COLO668 (cell line): ENCODE measurements around the gene TBL1X.

Experiments
- DNase-seq: peaks from one replicate; lab custom pipeline; 2025; ENCODE audit not compliant: unreplicated experiment; lab: John Stamatoyannopoulos, UW

The TBL1X gene

GRCh38 chrX:9659571-9660195 lies 194.8 kb downstream of the TBL1X start:
- no peak for DNase-seq

GRCh38 chrX:9662148-9662547 lies 197.3 kb downstream of the TBL1X start:
- DNase-seq = no peak

DNA sequence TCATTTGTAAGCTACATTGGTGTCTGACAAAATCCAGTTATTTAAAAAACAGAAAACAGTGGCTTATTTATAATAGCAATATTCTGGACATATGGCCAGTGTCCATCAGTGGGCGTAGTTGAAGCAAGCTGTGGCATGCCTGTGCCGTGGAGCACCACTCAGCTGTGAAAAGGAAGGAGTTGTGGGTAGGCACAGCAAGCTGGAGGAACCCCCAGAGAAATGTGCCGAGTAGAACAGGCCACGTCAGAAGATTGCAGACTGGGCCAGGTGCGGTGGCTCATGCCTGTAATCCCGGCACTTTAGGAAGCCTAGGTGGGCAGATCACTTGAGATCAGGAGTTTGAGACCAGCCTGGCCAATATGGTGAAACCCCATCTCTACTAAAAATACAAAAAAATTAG lies 198.4 kb downstream of the TBL1X start:
- DNase-seq = no peak

DNA sequence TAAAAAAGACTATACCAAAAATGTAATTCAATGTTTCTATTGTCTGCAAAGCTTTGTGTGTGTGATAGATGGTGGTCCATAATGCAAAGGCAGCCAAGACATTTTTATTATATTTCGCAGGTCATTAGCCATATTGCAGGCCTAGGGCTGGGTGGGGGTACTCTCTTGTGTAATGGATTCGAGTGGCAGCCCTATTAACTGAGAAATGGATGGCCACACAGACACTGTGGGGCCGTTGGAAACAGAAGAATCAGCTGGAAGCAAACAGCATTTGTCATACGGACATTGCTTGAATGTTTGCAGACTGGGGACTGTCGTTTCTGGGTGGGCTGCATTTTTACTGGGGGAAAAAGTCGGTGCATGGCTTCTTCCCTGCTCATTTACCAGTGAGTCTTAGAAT lies 199.4 kb downstream of the TBL1X start:
- no peak for DNase-seq

DNA sequence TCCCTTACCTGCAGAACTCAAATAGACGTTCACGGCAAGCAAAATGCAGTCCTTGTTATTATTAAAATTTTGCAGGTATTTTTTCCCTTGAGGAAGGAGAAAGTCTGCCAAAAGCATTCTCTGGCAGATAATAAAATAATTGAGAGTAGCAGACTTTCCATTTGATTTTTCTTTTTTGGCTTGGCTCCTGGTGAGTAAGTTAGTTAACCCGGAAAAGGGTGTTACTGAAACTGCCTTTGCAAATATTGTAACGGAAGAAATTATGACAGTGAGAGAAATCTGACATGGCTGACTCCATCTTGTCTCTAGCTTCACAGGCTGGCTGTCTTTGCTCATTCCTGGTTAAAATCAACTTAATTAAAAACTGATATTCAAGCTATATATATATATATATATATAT lies 200.3 kb downstream of the TBL1X start:
- DNase-seq = no peak

GRCh38 chrX:9668537-9668936 lies 203.7 kb downstream of the TBL1X start:
- DNase-seq = no peak

DNA sequence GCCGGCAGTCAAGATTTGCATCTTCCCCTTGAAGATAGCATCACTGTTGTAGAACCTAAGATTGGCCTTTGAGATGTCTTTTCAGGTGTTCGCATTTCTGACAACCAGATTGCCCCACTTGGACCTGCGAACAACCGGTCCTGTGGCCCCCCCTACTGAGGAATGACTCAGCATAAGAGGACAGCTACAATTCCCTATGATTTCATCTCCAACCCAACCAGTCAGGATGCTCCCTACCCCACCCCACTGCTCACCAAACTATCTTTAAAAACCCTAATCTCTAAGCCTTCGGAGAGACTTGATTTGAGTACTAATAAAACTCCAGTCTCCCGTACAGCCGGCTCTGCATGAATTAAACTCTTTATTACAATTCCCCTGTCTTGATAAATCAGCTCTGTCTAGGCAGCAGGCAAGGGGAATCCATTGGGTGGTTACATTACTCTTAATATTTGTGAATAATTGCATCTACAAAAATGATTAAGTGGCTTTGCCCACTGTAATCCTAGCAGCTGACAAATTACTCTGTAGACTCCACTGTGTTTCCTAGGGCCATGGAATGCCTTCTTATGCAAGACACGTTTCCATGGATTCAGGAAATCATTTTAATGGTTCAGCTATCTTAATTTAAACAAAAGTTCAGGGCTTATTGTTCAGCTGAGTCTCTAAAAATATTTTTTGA lies 205.4 kb downstream of the TBL1X start:
- DNase-seq = no peak

GRCh38 chrX:9671998-9672397 lies 207.1 kb downstream of the TBL1X start:
- no peak for DNase-seq

- no peak for DNase-seq
These were observed 211.4 kb downstream of the TBL1X start for GRCh38 chrX:9676306-9676705.

GRCh38 chrX:9676738-9677097 lies 211.9 kb downstream of the TBL1X start:
- DNase-seq = no peak

GRCh38 chrX:9677098-9677739 lies 212.4 kb downstream of the TBL1X start:
- no peak for DNase-seq

GRCh38 chrX:9678215-9678965 lies 213.5 kb downstream of the TBL1X start:
- DNase-seq = no peak

DNA sequence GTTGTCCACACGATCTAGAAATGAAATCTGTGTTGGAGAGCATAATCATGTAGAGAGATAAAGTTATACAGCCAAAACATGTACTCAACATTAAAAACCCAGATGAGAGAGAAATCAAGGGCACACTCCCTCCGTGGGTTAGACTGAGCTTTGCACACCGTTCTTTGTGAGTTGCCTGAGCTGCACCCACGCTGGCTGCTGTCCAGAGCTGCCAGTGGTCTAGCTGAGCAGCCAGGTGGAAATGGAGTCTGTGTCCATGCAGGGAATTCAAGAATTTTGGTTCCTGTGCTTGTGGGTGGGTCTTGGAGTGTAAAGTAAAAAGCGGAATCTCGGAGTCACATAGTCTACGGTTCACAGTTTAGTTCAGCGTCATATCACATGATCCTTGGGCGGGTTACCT lies 216.2 kb downstream of the TBL1X start:
- no peak for DNase-seq

- no peak for DNase-seq
These were observed 216.6 kb downstream of the TBL1X start for GRCh38 chrX:9681422-9681821.

DNA sequence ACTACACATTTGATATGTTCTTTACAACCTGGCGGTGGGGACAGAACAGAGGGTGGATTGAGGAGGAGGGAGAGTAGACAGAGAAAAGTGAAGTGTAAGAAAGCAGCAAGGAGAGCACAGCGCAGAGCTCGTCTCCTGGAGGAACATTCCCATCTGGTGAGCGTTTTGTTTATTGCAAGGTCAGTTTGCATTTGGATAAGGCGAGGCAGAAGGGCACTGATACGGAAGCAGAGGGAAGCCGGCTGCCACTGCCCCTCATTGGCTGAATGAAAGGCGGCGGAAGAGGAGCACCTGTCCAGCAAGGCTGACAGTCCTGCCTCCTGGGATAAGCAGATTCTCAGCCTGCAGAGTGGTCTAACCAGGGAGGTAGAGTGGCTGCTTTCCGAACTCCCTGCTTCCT lies 217.6 kb downstream of the TBL1X start:
- DNase-seq = no peak

DNA sequence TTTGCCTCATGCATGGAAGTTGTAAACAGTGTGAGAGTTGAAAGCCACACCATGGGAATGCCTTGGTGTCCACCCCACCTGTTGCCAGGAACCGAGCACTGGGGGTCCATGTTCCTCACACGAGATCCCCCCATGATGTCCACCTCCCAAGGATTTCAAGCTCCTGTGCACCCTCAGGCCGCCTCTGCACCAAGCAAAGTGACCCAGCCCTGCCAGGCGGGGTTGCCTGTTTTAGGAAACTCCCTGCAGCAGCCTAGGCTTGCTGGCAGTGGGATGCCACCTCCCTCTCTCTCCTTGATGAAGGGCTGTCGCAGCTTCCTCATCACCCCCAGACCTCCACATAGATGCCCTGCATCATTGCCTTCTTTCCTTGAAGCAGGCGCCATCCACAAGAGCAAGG lies 218.0 kb downstream of the TBL1X start:
- DNase-seq = no peak

DNA sequence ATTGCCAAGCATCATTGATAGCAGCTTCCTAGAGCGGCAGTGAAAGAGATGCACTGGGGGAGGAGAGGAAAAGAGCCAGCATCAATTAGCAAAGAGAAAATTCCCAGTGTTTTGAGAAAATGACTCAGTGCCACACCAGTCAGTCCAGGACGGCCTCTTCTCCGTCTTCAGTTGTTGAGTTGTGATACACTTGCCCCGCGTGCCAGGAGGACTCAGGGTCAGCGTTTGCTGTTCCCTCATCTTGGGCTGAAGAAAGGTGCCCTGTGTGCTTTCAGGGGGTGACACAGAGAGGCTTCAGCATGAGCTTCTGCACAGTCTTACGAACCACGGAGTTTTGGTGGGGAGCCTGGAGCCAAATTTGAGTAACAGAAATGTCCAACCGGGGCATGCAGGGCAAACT lies 218.5 kb downstream of the TBL1X start:
- DNase-seq = no peak

DNA sequence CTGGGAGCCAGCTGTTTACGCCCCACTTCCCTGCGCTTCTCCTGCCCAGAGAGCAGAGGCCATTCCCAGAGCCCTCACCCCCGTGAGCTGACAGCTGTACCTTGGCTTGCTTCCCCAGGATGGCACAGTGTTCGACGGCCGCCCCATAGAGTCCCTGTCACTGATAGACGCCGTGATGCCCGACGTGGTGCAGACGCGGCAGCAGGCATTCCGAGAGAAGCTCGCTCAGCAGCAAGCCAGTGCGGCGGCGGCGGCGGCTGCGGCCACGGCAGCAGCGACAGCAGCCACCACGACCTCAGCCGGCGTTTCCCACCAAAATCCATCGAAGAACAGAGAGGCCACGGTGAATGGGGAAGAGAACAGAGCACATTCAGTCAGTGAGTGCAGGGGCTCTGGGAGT lies 223.0 kb downstream of the TBL1X start:
- DNase-seq = no peak

DNA sequence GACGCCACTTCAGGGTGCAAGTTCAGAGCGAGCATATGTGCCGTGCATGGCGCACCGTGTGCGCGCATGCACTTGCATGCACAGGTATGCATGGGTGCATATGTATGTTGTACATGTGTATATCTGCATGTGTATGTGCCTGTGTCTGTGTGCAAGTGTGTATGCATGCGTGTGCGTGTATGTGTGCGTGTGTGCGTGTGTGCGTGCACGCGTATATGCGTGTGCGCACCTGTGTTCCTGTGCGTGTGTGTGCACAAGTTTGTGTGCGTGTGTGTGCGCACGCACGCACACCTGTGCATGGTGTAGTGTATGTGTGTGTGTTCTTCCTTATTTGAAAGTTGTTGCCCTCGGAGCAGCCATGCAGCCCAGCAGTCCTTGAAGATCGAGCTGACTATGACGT lies 224.0 kb downstream of the TBL1X start:
- no peak for DNase-seq

- no peak for DNase-seq
These were observed 225.2 kb downstream of the TBL1X start for GRCh38 chrX:9690046-9690445.

- DNase-seq = no peak
These were observed 228.6 kb downstream of the TBL1X start for GRCh38 chrX:9693307-9694001.
